Activated CD4-positive, alpha-beta T cell treated with anti-CD3 and anti-CD28 coated beads, Interleukin-2, amount 50 U/mL, for 1 hour (primary cell): ENCODE measurements around the gene C16orf90.
A peak's percentile ranks its signal among the peaks of the same experiment; 100 is the strongest.

Experiments used
- DNase-seq: peaks from one replicate; pipeline ENCODE4 v3.0.0-alpha.2; 2020

The C16orf90 gene

GRCh38 chr16:3461151-3461550 is 34.1 kb downstream of the C16orf90 start:
- DNase-seq = peak; percentile 25

GRCh38 chr16:3460585-3460984 is 34.7 kb downstream of the C16orf90 start:
- no peak for DNase-seq

GRCh38 chr16:3460121-3460520 is 35.2 kb downstream of the C16orf90 start:
- no peak for DNase-seq

- no peak for DNase-seq
Observed at GRCh38 chr16:3459401-3460090, 35.7 kb downstream of the C16orf90 start.

- no peak for DNase-seq
Observed at GRCh38 chr16:3458852-3459361, 36.4 kb downstream of the C16orf90 start.

- no peak for DNase-seq
Observed at GRCh38 chr16:3458278-3458851, 36.9 kb downstream of the C16orf90 start.

- DNase-seq = peak; percentile 87
Observed at GRCh38 chr16:3457434-3458252, 37.6 kb downstream of the C16orf90 start.

GRCh38 chr16:3454631-3455147 is 40.6 kb downstream of the C16orf90 start:
- no peak for DNase-seq

GRCh38 chr16:3454093-3454492 is 41.2 kb downstream of the C16orf90 start:
- DNase-seq = no peak

GRCh38 chr16:3444032-3444388 is 51.3 kb downstream of the C16orf90 start:
- no peak for DNase-seq
